IPS-18a (cell line): Measurements from ENCODE around the gene NBL1.

Experiments
- H3K27ac ChIP-seq: one replicate; pipeline ENCODE4 v1.5.1; 2013; ENCODE audit warnings: low read length
- H3K27me3 ChIP-seq: one replicate; pipeline ENCODE4 v1.6.1; 2013; ENCODE audit warnings: mild to moderate bottlenecking, low read length; ENCODE audit not compliant: control insufficient read depth, insufficient read depth
- H3K36me3 ChIP-seq: one replicate; pipeline ENCODE4 v1.6.1; 2013; ENCODE audit warnings: low read depth, low read length; ENCODE audit not compliant: control insufficient read depth
- H3K4me1 ChIP-seq: one replicate; pipeline ENCODE4 v1.6.1; 2013; ENCODE audit warnings: low read depth, low read length; ENCODE audit not compliant: control insufficient read depth
- H3K4me3 ChIP-seq: one replicate; pipeline ENCODE4 v1.5.1; 2013; ENCODE audit warnings: low read length
- H3K9ac ChIP-seq: one replicate; pipeline ENCODE4 v1.6.1; 2013; ENCODE audit warnings: mild to moderate bottlenecking, low read length, moderate library complexity
- H3K9me3 ChIP-seq: one replicate; pipeline ENCODE4 v1.6.1; 2013; ENCODE audit warnings: low read depth, low read length; ENCODE audit not compliant: control insufficient read depth

Gene NBL1

DNA sequence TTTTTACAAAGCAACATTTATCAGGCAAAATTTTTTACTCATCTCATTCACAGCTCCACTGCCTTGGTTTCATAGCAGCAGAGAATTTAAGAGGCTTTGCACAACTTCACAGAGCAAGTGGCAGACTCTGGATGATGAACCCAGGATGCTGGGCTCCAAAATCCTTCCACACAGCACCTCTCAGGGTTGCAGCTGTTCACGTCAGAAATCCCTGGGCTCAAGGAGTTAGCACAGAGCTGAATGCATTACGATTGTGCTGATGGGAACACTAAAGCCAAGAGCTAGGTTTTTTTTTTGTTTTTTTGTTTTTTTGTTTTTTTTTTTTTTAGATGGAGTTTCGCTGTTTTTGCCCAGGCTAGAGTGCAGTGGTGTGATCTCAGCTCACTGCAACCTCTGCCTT lies 18.2 kb downstream of the NBL1 start:
- Histone ChIP-seq H3K9ac (no peak overlapping the region), H3K27ac (no peak overlapping the region), H3K36me3 (no peaks in the 10 kb centered on the region), H3K9me3 (no peaks in the 10 kb centered on the region), H3K4me1 (no peaks in the 10 kb centered on the region), H3K27me3 (peaks cover 46% of the 10 kb centered on the region), H3K4me3 (no peak overlapping the region)

GRCh38 chr1:19664453-19665185 lies 20.5 kb downstream of the NBL1 start, which contains the start of gene HTR6:
Gene HTR6, plus strand, starts transcription at chr1:19664875. Its CDS starts 879 bp downstream, at chr1:19665754.
- H3K27me3 ChIP-seq: peaks cover 55% of the 10 kb centered on the region
- no peaks in the 10 kb centered on the region for H3K9me3 ChIP-seq
- no peaks in the 10 kb centered on the region for H3K4me1 ChIP-seq
- H3K4me3 ChIP-seq: peak within 1 kb of the TSS; percentile 32
- H3K36me3 ChIP-seq: no peaks in the 10 kb centered on the region
- H3K27ac ChIP-seq: no peak within 1 kb of the TSS
- no peak within 1 kb of the TSS for H3K9ac ChIP-seq

DNA sequence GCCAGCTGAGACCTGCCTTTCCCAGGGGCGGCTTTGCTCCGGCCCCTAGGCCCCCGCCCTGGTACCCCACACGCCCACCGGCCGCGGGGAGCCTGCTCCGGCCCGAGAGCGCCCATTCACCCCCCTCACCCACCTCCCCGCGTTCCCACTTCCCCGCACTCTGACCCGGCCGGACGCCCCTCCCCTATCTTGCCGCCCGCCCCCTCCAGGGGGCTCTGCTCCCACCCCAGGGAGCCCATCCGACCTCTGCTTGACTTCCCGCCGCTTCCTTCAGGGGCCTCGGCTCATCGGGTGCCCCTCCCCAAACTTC lies 21.0 kb downstream of the NBL1 start:
- Histone ChIP-seq H3K27me3 (peaks cover 55% of the 10 kb centered on the region), H3K9ac (no peak overlapping the region), H3K9me3 (no peaks in the 10 kb centered on the region), H3K27ac (no peak overlapping the region), H3K4me1 (no peaks in the 10 kb centered on the region), H3K36me3 (no peaks in the 10 kb centered on the region), H3K4me3 (peak overlapping the region; percentile 32)

GRCh38 chr1:19665496-19666465 lies 21.7 kb downstream of the NBL1 start:
- no peak overlapping the region for H3K9ac ChIP-seq
- H3K27me3 ChIP-seq: peaks cover 55% of the 10 kb centered on the region
- peak overlapping the region; percentile 32 for H3K4me3 ChIP-seq
- no peaks in the 10 kb centered on the region for H3K36me3 ChIP-seq
- no peaks in the 10 kb centered on the region for H3K4me1 ChIP-seq
- no peak overlapping the region for H3K27ac ChIP-seq
- no peaks in the 10 kb centered on the region for H3K9me3 ChIP-seq

DNA sequence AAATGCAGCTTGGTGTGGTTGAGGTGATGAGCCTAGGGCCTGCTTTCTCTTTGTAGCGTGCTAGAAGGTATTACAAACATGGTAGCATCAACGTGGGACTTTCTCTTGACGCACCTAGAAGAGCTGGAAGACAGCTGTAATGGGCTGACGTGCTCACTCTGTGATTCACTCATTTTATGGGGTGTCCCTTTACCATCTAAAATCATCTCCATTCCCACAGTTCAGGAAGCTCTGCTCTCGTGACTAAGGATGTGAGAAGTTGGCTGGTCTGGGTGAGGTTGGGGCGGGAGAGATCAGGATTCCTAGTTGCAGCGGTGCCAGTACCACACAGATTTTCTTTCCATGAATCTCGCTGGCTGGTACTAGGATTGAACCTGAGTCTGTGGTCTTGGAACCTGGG lies 24.8 kb downstream of the NBL1 start:
- Histone ChIP-seq H3K27me3 (peaks cover 42% of the 10 kb centered on the region), H3K27ac (no peak overlapping the region), H3K9ac (no peak overlapping the region), H3K9me3 (no peaks in the 10 kb centered on the region), H3K4me3 (no peak overlapping the region), H3K36me3 (no peaks in the 10 kb centered on the region), H3K4me1 (no peaks in the 10 kb centered on the region)

DNA sequence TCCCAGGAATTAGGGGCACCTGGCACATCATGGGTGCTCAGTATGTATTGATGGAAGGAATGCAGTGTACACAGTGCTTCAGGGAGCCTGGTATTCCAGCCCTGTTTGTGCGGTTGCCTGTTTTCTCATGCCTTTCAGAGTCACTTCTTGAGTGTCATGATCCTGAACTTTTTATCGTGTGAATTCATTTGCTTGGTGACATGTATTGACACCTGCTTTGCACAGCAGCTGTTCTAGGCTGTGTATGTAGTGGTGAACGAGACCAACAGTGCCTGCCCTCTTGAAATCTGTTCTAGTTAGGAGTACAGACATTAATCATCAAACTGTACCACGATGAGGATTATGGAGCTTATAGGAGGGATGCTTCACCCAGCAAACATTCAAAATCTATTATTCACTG lies 26.7 kb downstream of the NBL1 start:
- Histone ChIP-seq H3K4me1 (no peaks in the 10 kb centered on the region), H3K27ac (no peak overlapping the region), H3K27me3 (peaks cover 31% of the 10 kb centered on the region), H3K4me3 (no peak overlapping the region), H3K36me3 (no peaks in the 10 kb centered on the region), H3K9me3 (no peaks in the 10 kb centered on the region), H3K9ac (no peak overlapping the region)

DNA sequence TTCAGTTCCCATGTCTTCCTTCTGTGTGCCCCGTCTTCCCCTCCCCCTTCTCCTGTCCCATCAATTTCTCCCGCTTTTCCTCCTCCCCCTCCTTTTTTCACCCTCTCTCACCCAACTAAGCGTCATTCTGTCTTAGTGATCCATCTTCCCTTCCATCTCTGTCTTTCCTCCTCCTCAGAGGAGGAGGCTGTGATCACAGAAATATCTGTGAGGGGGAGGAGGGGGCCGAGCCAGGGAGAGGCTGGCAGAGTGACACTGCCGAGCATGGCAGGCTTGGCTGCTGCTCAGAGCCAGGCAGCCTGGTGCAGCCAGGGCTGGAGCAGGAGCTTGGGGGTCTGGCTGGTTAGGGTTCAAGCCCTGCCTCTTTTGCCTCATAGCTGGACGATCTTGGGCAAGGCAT lies 28.1 kb downstream of the NBL1 start:
- Histone ChIP-seq H3K36me3 (no peaks in the 10 kb centered on the region), H3K9ac (no peak overlapping the region), H3K9me3 (no peaks in the 10 kb centered on the region), H3K27ac (no peak overlapping the region), H3K27me3 (peaks cover 16% of the 10 kb centered on the region), H3K4me1 (no peaks in the 10 kb centered on the region), H3K4me3 (no peak overlapping the region)

DNA sequence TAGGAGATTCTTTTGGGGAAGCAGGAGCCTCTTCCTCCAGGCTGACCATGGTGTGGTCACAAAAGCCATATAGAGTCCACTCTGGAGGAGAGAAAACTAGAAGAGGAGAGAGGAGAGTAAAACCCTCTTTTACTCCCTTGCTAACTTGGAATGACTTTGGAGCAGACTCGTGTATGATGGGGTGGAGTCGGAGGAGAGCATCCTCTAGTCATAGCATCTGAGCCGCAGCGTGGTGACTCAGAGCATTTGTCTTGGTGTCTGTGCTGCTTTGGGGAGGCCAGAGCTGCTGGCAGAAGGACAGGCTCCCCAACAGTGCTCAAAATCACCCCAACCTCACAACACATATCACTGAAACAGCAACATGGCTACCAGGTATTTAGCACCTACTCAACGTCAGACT lies 31.7 kb downstream of the NBL1 start:
- Histone ChIP-seq H3K27ac (no peak overlapping the region), H3K9me3 (no peaks in the 10 kb centered on the region), H3K9ac (no peak overlapping the region), H3K4me1 (no peaks in the 10 kb centered on the region), H3K27me3 (peaks cover 7% of the 10 kb centered on the region), H3K36me3 (no peaks in the 10 kb centered on the region), H3K4me3 (no peak overlapping the region)

GRCh38 chr1:19676438-19676922 lies 32.4 kb downstream of the NBL1 start:
- no peaks in the 10 kb centered on the region for H3K4me1 ChIP-seq
- no peak overlapping the region for H3K9ac ChIP-seq
- no peak overlapping the region for H3K27ac ChIP-seq
- H3K9me3 ChIP-seq: no peaks in the 10 kb centered on the region
- no peak overlapping the region for H3K4me3 ChIP-seq
- H3K36me3 ChIP-seq: no peaks in the 10 kb centered on the region
- peaks cover 7% of the 10 kb centered on the region for H3K27me3 ChIP-seq

DNA sequence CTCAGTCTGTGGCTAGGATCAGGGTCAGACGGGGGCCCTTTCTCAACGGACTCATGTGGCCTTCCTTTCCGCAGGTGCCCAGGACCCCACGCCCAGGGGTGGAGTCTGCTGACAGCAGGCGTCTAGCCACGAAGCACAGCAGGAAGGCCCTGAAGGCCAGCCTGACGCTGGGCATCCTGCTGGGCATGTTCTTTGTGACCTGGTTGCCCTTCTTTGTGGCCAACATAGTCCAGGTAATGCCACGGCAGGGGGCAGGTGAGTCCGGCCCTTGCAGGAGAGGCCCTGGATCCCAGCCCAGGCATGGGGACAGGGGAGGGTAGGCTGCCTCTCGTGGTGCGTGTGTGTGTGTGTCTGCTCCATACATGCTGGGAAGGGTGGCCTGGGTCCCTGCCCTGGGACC lies 34.4 kb downstream of the NBL1 start:
- Histone ChIP-seq H3K27me3 (peaks cover 7% of the 10 kb centered on the region), H3K4me1 (no peaks in the 10 kb centered on the region), H3K36me3 (no peaks in the 10 kb centered on the region), H3K4me3 (no peak overlapping the region), H3K27ac (no peak overlapping the region), H3K9me3 (no peaks in the 10 kb centered on the region), H3K9ac (no peak overlapping the region)

GRCh38 chr1:19678931-19679453 lies 34.9 kb downstream of the NBL1 start:
- H3K9ac ChIP-seq: no peak overlapping the region
- H3K27me3 ChIP-seq: peaks cover 7% of the 10 kb centered on the region
- no peaks in the 10 kb centered on the region for H3K36me3 ChIP-seq
- no peak overlapping the region for H3K4me3 ChIP-seq
- H3K4me1 ChIP-seq: no peaks in the 10 kb centered on the region
- H3K9me3 ChIP-seq: no peaks in the 10 kb centered on the region
- H3K27ac ChIP-seq: no peak overlapping the region
